Lung (tissue), 12 donors: ENCODE measurements around the gene USP24. TPM values are rescaled to one million over a fixed set of nuclear protein-coding genes. Genes with fewer than 3 reads are reported as not detected.

Experiments used
- ATAC-seq: fragments of 200-7000 bp; cut with Tn5 transposase; one replicate; pipeline ENCODE4 v1.9.1; 2020; ENCODE audit warnings: moderate number of reproducible peaks; ENCODE audit not compliant: insufficient read depth, low FRiP score
- DNase-seq, 3 donors: peaks; one replicate each; pipeline ENCODE4 v3.0.0-alpha.2; 2013 to 2017
- H3K27ac ChIP-seq, 2 donors: one replicate each; pipeline ENCODE4 v1.5.1; 2013; ENCODE audit warnings: mild to moderate bottlenecking in 2 of 2, moderate library complexity in 2 of 2, control low read depth in 1 of 2, inconsistent platforms in 1 of 2, low read depth in 1 of 2, low read length in 1 of 2
- H3K27me3 ChIP-seq, 3 donors: one replicate each; pipeline ENCODE4 v1.5.1; 2013; ENCODE audit warnings: low read length in 2 of 3; ENCODE audit not compliant: control insufficient read depth in 3 of 3, insufficient read depth in 3 of 3
- H3K36me3 ChIP-seq, 4 donors: one replicate each; pipeline ENCODE4 v1.5.1; 2013; ENCODE audit warnings: low read length in 4 of 4, mild to moderate bottlenecking in 1 of 4, moderate library complexity in 1 of 4; ENCODE audit not compliant: control insufficient read depth in 4 of 4, insufficient read depth in 4 of 4
- H3K4me1 ChIP-seq, 5 donors: one replicate each; pipeline ENCODE4 v1.5.1; 2013; ENCODE audit warnings: low read length in 5 of 5, mild to moderate bottlenecking in 2 of 5, moderate library complexity in 1 of 5; ENCODE audit not compliant: control insufficient read depth in 5 of 5, insufficient read depth in 5 of 5
- H3K4me3 ChIP-seq: one replicate; pipeline ENCODE4 v1.5.1; 2013; ENCODE audit warnings: mild to moderate bottlenecking, control low read depth, moderate library complexity
- H3K9ac ChIP-seq, 2 donors: one replicate each; pipeline ENCODE4 v1.5.1; 2013; ENCODE audit warnings: low read length in 2 of 2, control low read depth in 1 of 2; ENCODE audit not compliant: insufficient read depth in 1 of 2
- H3K9me3 ChIP-seq, 4 donors: one replicate each; pipeline ENCODE4 v1.5.1; 2013; ENCODE audit warnings: low read length in 3 of 4, mild to moderate bottlenecking in 1 of 4, moderate library complexity in 1 of 4; ENCODE audit not compliant: control insufficient read depth in 4 of 4, insufficient read depth in 3 of 4
- CTCF ChIP-seq: IDR thresholded peaks from 2 replicates; pipeline ENCODE4 v1.5.1; 2012; ENCODE audit warnings: mild to moderate bottlenecking; ENCODE audit errors: control extremely low read depth, extremely low read depth
- WGBS, 2 donors: extraction: QIAGEN DNeasy Blood & Tissue Kit; methylation state at CpG; one replicate each; pipeline ENCODE4 v1.1.7; 2013; 5-methylcytosine and 5-hydroxymethylcytosine counted together
- polyA plus RNA-seq, 2 donors: library from polyadenylated mRNA; stranded (reverse); fragments of 200-250 nt; gene quantifications; one replicate each; pipeline ENCODE4 v1.2.1, GENCODE V29; 2013
- total RNA-seq, 2 donors: library from RNA; depleted of rRNA in 1 of 2; stranded (reverse); fragments of >200 nt in 1 of 2; gene quantifications; one replicate each; pipeline ENCODE4 v1.2.1, GENCODE V29; 2014 to 2021
- donor health status: control.
- donor health status: control.
- donor health status: Bipolar disorder and iron deficiency.
- donor health status: healthy.
- donor health status: DM: yes; HTN: yes; CAD: no.

Gene USP24
- total and polyA plus RNA-seq, 4 donors, result 7.8 to 77.8 (median 23.6) TPM

DNA sequence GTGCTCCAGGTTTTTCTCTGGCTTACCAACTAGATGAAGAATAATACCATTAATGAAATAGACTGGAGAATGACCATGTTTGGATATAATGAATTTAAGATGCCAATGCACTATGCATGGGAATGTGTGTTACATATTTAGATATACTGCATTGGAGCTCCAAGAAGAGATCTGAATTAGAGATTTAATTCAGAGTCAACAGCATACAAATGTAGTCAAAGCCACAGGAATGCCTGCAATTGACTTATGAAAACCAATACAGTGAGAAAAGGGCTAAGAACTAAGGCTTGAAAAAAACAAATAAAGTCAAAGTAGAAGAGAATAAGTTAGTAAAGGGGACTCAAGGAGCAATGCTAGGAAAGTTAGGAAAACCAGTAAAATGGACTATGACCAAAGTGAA, 59.1 kb downstream of the USP24 start:
- Histone ChIP-seq H3K9ac (no peak overlapping the region), H3K27ac (no peak overlapping the region), H3K4me3 (no peak overlapping the region), H3K9me3 (no peaks in the 10 kb centered on the region), H3K36me3 (peaks cover 14 to 38% (median 26%) of the 10 kb centered on the region in 4 donors), H3K27me3 (no peaks in the 10 kb centered on the region), H3K4me1 (no peaks in the 10 kb centered on the region)
- DNase-seq (no peak), ATAC-seq (no peak)
- TF ChIP-seq CTCF, result no peak

DNA sequence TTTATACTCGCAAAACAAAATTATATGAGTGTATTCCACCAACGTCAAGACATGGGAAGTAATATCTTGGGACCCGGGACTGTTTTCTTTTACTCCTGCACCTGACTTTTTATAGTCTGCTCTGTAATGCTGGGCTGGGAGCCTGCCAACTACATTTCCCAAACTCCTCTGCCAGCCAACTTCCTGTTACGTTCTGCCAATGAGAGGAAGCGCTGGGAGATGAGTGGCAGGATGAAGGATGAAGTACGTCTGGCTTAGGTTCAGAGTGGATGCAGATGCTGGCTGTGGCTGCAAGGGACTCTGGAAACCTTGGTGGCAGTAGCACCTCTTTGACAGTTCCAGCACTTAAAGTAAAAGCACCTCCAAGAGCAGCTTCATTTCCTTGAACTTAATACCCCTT, 59.6 kb downstream of the USP24 start:
- DNase-seq, result peak; percentile 39 to 64 (median 41)
- Histone ChIP-seq H3K4me1 (no peaks in the 10 kb centered on the region), H3K36me3 (peaks cover 14 to 35% (median 26%) of the 10 kb centered on the region in 4 donors), H3K27ac (no peak overlapping the region), H3K27me3 (no peaks in the 10 kb centered on the region), H3K4me3 (no peak overlapping the region), H3K9me3 (no peaks in the 10 kb centered on the region), H3K9ac (no peak overlapping the region)
- WGBS, 2 donors, result 47 to 49% methylated on average over 6 of the region's 6 CpGs
- ATAC-seq, result no peak
- TF ChIP-seq CTCF, result no peak

- Histone ChIP-seq H3K4me3 (no peak overlapping the region), H3K27me3 (no peaks in the 10 kb centered on the region), H3K9me3 (no peaks in the 10 kb centered on the region), H3K27ac (no peak overlapping the region), H3K9ac (no peak overlapping the region), H3K36me3 (peaks cover 16 to 33% (median 26%) of the 10 kb centered on the region in 4 donors), H3K4me1 (no peaks in the 10 kb centered on the region)
- DNase-seq, result no peak
- ATAC-seq, result no peak
- no peak for TF ChIP-seq CTCF
- WGBS, 2 donors, result 87 to 93% methylated on average over 5 of the region's 5 CpGs
Measured at GRCh38 chr1:55154616-55155015, 60.5 kb downstream of the USP24 start.

GRCh38 chr1:55153031-55153430, 62.1 kb downstream of the USP24 start:
- WGBS, 2 donors, result 96 to 97% methylated on average over 3 of the region's 3 CpGs
- DNase-seq, result no peak
- Histone ChIP-seq H3K4me3 (no peak overlapping the region), H3K9me3 (no peaks in the 10 kb centered on the region), H3K36me3 (peaks cover 13 to 29% (median 22%) of the 10 kb centered on the region in 4 donors), H3K4me1 (no peaks in the 10 kb centered on the region), H3K27ac (no peak overlapping the region), H3K27me3 (no peaks in the 10 kb centered on the region), H3K9ac (no peak overlapping the region)
- no peak for ATAC-seq
- no peak for TF ChIP-seq CTCF
